HUES6 (cell line): ENCODE measurements around the gene SCNN1A.

Source experiments
- H3K27ac ChIP-seq: 2 replicates; pipeline ENCODE4 v1.7.0; 2013; ENCODE audit warnings: low read depth, mild to moderate bottlenecking, low read length, inconsistent platforms
- H3K27me3 ChIP-seq: 2 replicates; pipeline ENCODE4 v1.6.1; 2013; ENCODE audit warnings: low read length; ENCODE audit not compliant: control insufficient read depth, insufficient read depth
- H3K36me3 ChIP-seq: 2 replicates; pipeline ENCODE4 v1.6.1; 2013; ENCODE audit warnings: low read length; ENCODE audit not compliant: control insufficient read depth, insufficient read depth
- H3K4me1 ChIP-seq: 2 replicates; pipeline ENCODE4 v1.6.1; 2013; ENCODE audit warnings: low read length; ENCODE audit not compliant: control insufficient read depth, insufficient read depth
- H3K4me3 ChIP-seq: 2 replicates; pipeline ENCODE4 v1.5.1; 2013; ENCODE audit warnings: low read depth, low read length
- H3K9ac ChIP-seq: one replicate; pipeline ENCODE4 v1.6.1; 2013; ENCODE audit warnings: mild to moderate bottlenecking, low read length
- H3K9me3 ChIP-seq: 2 replicates; pipeline ENCODE4 v1.6.1; 2013; ENCODE audit warnings: low read depth, low read length; ENCODE audit not compliant: control insufficient read depth, insufficient read depth

SCNN1A gene

DNA sequence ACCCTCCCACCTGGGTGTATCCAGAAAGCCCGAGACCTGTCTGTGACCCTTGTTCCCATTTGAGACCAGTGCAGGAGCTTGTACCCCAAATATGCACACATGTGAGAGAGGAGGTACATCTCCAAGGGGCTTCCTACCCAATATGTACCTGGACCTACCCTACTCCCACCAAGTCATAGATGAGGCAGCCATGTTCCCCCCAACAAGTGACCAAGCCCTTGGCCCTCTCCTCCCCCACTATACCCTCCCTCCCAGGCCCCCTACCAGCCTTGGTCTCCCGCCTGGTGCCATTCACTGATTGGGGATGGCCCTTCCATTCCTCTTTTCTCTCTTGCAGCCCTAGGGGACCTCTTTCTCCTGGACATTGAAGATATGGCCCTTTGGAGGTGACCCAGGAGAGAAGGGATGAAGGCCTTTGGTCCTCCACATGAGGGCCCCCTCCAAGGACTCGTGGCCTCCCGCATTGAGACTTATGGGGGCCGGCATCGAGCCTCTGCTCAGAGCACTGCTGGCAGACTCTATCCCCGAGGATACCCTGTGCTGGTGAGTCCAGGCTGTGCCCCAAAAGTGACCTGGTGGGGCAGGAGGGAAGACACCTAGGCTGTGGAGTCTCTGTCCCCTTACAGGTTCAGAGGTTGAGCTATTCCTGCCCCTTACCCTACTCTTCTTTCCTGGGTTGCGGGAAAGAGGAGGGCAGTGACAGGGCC lies 63.4 kb downstream of the SCNN1A start:
- Histone ChIP-seq H3K36me3 (peaks cover 26% of the 10 kb centered on the region), H3K27me3 (peaks cover 14% of the 10 kb centered on the region), H3K27ac (no peak overlapping the region), H3K9me3 (no peaks in the 10 kb centered on the region), H3K4me3 (no peak overlapping the region), H3K9ac (no peak overlapping the region), H3K4me1 (peaks cover 43% of the 10 kb centered on the region)

DNA sequence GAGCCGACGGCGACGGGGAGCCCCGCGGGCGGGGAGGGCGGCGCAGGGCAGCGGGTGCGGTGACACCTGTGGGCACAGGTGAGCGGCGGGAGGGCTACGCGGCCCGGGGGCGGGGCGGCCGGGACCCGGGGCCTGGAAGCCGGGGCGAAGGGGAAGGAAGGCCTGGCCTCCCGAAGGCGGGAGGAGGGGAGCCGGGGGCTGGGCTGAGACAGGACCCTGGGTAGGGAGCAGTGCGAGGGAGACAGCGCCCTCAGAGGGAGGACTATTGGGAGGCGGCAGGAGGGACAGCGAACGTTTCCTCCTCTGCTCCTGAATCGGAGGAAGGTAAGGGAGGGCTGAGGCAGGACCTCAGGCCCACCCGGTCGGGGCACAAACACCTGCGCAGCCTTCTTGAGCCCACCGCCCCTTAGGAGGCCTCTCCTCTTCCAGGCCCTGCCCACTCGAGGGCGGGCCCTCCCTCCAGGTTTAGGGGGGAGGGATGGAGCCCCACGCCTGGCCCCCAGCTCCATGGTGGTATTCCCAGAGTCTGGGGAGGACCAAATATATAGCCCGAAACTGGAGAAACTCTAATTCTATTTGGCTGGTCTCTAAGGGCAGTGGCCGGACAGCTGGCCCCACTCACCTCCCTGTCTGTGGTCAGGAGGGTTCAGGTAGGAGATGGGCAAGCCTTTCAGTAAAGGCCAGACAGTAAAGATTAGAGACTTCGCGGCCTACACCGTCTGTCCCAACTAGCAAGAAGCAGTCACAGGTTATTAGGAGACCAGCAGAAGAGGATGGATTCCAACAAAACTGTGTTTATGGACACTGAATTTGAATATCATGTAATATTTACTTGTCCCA lies 64.4 kb downstream of the SCNN1A start:
- Histone ChIP-seq H3K4me1 (peaks cover 42% of the 10 kb centered on the region), H3K9ac (peak overlapping the region; percentile 13)

DNA sequence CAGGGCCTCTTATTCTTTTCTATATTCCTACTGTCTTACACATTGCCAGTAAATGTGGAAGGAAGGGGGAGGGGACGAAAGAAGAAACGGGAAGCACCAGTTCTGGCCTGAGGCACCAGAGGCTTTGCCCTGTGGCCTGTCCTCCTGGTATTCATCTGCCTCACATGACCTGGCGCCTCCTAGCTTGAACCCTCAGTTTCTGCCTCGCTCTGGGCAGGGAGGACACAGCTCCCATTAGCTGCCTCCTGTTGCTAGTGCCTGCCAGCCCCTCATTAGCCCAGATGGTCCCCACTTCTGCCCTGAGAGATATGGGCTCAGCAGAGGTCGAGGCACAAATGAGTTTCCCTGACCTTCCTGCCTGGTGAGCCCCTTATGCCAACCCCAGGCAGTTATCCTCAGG lies 67.8 kb downstream of the SCNN1A start:
- Histone ChIP-seq H3K4me1 (peaks cover 36% of the 10 kb centered on the region), H3K27ac (no peak overlapping the region), H3K27me3 (peaks cover 14% of the 10 kb centered on the region), H3K36me3 (no peaks in the 10 kb centered on the region), H3K9me3 (no peaks in the 10 kb centered on the region), H3K9ac (no peak overlapping the region), H3K4me3 (no peak overlapping the region)

More for the DNA sequence above, 64.4 kb downstream of the SCNN1A start:
- peak overlapping the region; percentile 77 for H3K4me3 ChIP-seq
- peaks cover 14% of the 10 kb centered on the region for H3K27me3 ChIP-seq
- H3K9me3 ChIP-seq = no peaks in the 10 kb centered on the region
- H3K27ac ChIP-seq = no peak overlapping the region
- peaks cover 19% of the 10 kb centered on the region for H3K36me3 ChIP-seq

DNA sequence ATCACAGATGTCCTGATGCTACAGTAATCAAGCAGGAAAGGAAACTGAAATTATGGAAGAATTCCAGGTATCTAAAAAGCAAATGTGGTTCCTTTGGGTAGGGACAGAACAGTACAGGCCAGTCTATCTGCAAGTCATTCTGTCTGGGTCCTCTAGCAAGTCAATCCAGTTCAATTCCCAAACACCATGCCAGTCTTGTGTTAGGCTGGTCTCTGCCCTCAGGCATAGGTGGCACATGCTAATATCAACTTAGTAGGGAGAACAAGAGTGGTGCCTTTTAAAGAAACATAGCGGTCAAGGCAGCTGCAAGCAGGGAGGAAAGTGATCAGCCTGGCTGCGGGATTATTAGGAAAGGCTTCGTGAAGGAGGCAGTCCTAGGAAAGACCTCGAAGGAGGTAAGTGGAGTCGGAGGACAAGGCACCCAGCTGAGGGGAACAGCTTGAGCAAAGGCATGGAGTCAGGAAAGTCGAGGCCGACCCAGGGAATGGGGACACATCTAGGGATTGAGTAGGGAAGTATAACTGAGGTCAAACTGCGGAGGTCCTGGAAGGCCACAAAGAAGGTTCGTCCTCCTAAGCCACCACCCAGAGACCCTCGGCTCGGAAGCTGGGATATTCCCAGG lies 68.7 kb downstream of the SCNN1A start:
- Histone ChIP-seq H3K4me3 (no peak overlapping the region), H3K9me3 (no peaks in the 10 kb centered on the region), H3K4me1 (peaks cover 28% of the 10 kb centered on the region; the same call in 1 of the 2 replicates), H3K9ac (no peak overlapping the region), H3K36me3 (no peaks in the 10 kb centered on the region), H3K27ac (no peak overlapping the region), H3K27me3 (peaks cover 14% of the 10 kb centered on the region)

DNA sequence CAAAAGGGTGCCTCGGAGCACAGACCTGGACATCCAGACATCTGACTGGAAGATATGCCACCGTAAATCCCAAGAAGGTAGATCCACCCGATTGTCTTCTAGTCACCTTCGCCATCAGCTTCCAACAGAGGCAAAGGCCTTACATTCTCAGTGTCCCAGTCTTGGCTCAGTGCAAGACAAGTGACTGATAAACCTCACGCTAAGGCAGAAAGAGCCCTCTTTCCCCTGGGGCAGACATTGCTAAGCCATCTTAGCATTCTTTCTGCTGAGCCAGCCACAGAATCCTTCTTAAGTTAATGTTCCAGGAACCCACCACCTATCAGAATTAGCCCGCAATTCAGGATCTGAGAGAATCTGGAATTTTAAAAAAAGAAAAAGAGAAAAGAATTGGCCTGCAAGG lies 69.2 kb downstream of the SCNN1A start:
- peaks cover 14% of the 10 kb centered on the region for H3K27me3 ChIP-seq
- no peaks in the 10 kb centered on the region for H3K36me3 ChIP-seq
- H3K27ac ChIP-seq = no peak overlapping the region
- H3K4me3 ChIP-seq = no peak overlapping the region
- no peak overlapping the region for H3K9ac ChIP-seq
- peaks cover 23% of the 10 kb centered on the region; the same call in 1 of the 2 replicates for H3K4me1 ChIP-seq
- no peaks in the 10 kb centered on the region for H3K9me3 ChIP-seq

DNA sequence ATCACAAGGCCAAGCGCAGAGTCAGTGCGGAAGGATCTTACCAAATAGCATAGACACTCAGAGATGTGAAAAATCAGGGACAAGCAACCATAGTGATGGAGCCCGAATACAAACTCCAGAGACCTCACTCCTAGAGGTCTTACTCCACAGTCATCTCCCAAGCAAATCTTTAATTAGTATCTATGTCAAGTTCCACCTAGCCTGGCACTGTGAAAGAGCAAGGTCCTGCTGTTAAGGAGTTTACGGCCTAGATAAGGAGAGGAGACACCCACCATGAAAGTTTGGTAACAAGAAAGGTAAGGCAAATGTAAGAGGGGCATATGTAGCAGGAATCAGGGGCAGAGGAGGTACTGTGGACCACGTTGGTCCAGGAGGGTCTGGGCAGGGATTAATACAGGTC lies 72.3 kb downstream of the SCNN1A start:
- Histone ChIP-seq H3K36me3 (no peaks in the 10 kb centered on the region), H3K27me3 (0 out of 2 replicates have a peak, but pooled peaks cover 3% of the 10 kb centered on the region), H3K4me3 (no peak overlapping the region), H3K9me3 (no peaks in the 10 kb centered on the region), H3K9ac (no peak overlapping the region), H3K4me1 (peaks cover 15% of the 10 kb centered on the region; the same call in 1 of the 2 replicates), H3K27ac (no peak overlapping the region)

DNA sequence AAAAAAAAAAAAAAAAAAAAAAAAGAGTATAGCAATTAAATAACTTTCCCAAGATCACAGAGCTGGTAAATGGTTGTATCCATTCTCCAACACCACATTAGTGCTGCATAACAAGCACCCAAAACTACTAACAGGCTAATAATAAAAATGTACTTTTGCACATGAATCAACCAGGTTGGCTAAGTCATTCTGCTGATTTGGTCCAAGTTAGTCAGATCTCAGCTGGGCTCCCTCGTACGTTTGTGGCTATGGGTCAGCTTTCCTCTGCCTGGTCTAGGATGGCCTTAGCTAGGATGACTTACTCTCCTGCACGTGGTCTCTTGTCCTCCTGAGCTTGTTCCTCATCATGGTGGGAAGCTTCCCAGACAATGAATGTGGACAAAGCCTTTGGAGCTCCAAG lies 72.7 kb downstream of the SCNN1A start:
- H3K4me3 ChIP-seq = no peak overlapping the region
- H3K4me1 ChIP-seq = peaks cover 15% of the 10 kb centered on the region; the same call in 1 of the 2 replicates
- 0 out of 2 replicates have a peak, but pooled peaks cover 2% of the 10 kb centered on the region for H3K27me3 ChIP-seq
- no peaks in the 10 kb centered on the region for H3K36me3 ChIP-seq
- H3K9me3 ChIP-seq = no peaks in the 10 kb centered on the region
- H3K27ac ChIP-seq = no peak overlapping the region
- no peak overlapping the region for H3K9ac ChIP-seq

DNA sequence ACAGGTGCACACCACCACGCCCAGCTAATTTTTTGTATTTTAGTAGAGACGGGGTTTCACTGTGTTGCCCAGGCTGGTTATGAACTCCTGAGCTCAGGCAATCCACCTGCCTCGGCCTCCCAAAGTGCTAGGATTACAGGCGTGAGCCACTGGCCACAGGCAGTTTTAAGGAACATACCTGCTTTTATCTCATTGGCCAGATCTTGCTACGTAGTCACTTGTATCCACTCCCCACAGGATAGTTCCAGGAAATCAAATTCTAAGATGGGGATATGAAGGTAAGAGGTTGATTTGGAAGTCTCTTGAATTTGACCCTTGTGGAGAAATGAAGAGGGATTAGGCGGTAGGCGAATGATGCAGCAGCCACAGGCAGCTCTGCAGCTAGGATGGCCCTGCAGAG lies 73.6 kb downstream of the SCNN1A start:
- Histone ChIP-seq H3K27me3 (no peaks in the 10 kb centered on the region), H3K4me1 (peaks cover 6% of the 10 kb centered on the region; the same call in 1 of the 2 replicates), H3K9ac (no peak overlapping the region), H3K27ac (no peak overlapping the region), H3K36me3 (no peaks in the 10 kb centered on the region), H3K4me3 (no peak overlapping the region), H3K9me3 (no peaks in the 10 kb centered on the region)

DNA sequence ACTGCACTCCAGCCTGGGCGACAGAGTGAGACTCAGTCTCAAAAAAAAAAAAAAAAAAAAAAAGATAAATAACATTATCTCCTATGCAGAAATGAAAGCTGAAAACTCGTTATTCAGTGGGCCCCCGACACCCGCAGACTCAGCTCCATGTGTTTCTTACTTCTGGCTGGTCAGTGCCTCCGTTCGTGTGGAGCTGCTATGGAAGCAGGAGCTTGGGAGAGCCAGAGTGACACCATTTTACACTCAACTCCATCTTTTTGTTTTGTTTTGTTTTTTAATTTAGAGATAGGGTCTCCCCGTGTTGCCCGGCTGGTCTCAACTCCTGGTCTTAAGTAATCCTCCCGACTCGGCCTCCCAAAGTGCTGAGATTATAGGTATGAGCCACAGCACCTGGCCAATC lies 78.2 kb downstream of the SCNN1A start:
- Histone ChIP-seq H3K36me3 (no peaks in the 10 kb centered on the region), H3K9ac (no peak overlapping the region), H3K4me3 (no peak overlapping the region), H3K27me3 (no peaks in the 10 kb centered on the region), H3K4me1 (peaks cover 15% of the 10 kb centered on the region), H3K9me3 (no peaks in the 10 kb centered on the region), H3K27ac (no peak overlapping the region)
